Mucosa of stomach (tissue), 1 donor: ENCODE results near the gene KCNC3.

Experiments
- H3K27me3 ChIP-seq: one replicate; pipeline ENCODE4 v1.7.0; 2013; ENCODE audit warnings: mild to moderate bottlenecking, low read length; ENCODE audit not compliant: control insufficient read depth, insufficient read depth
- H3K36me3 ChIP-seq: one replicate; pipeline ENCODE4 v1.7.0; 2013; ENCODE audit warnings: low read length; ENCODE audit not compliant: control insufficient read depth, insufficient read depth
- H3K4me1 ChIP-seq: one replicate; pipeline ENCODE4 v1.7.0; 2013; ENCODE audit warnings: mild to moderate bottlenecking, low read length; ENCODE audit not compliant: control insufficient read depth, insufficient read depth
- H3K4me3 ChIP-seq: one replicate; pipeline ENCODE4 v1.7.0; 2013; ENCODE audit warnings: low read length
- H3K9ac ChIP-seq: one replicate; pipeline ENCODE4 v1.7.0; 2013; ENCODE audit warnings: mild to moderate bottlenecking, low read length, moderate library complexity
- H3K9me3 ChIP-seq: one replicate; pipeline ENCODE4 v1.7.0; 2013; ENCODE audit warnings: mild to moderate bottlenecking, low read length, moderate library complexity; ENCODE audit not compliant: control insufficient read depth
- donor health status: Pancreatic carcinoma.

Gene KCNC3

DNA sequence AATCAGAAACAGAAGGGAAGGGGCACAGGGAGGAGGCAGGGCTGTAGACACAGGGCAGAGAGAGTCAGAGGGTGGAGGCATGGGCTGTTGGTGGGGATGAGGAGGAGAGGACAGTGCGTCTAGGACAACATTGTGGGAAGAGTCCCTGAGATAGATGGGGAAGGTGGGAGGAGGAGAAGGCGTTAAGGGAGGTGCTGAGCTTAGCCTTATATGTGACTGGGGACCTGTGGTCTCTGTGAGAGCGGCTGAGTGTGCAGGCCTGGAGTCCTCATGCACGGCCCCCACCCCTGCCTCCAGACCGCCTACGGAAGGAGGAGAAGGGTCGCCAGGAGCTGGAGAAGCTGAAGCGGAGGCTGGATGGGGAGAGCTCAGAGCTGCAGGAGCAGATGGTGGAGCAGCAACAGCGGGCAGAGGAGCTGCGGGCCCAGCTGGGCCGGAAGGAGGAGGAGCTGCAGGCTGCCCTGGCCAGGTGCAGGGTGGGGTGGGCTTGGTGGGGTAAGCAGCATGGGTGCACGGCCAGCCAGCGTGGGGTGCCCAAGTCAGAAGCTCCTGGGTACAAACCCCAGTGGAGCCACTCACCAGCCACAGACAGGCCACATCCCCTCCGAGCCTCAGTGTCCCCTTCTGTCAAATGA lies 56.8 kb downstream of the KCNC3 start:
- no peak overlapping the region for H3K4me3 ChIP-seq
- no peak overlapping the region for H3K9ac ChIP-seq
- H3K9me3 ChIP-seq = no peaks in the 10 kb centered on the region
- no peaks in the 10 kb centered on the region for H3K4me1 ChIP-seq
- H3K27me3 ChIP-seq = no peaks in the 10 kb centered on the region
- H3K36me3 ChIP-seq = peaks cover 27% of the 10 kb centered on the region

DNA sequence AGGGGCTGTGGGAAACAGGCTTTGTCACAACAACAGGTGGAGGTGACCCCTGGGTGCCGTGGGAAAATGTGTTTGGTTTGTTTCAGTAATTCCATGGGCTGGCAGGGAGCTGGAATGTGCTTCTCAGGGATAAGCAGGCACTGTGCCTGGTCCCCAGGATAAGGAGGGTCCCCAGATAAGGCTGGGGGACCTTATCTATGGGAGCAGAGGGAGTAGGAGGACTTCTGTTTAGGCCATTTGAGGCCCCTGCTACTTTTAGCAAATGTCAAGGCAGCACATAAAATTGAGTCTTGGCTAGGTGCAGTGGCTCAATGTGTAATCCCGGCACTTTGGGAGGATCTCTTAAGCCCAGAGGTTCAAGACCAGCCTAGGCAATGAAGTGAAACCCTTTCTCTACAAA lies 59.5 kb downstream of the KCNC3 start:
- H3K36me3 ChIP-seq = peaks cover 23% of the 10 kb centered on the region
- no peak overlapping the region for H3K9ac ChIP-seq
- H3K4me1 ChIP-seq = no peaks in the 10 kb centered on the region
- H3K4me3 ChIP-seq = no peak overlapping the region
- H3K27me3 ChIP-seq = no peaks in the 10 kb centered on the region
- H3K9me3 ChIP-seq = no peaks in the 10 kb centered on the region

DNA sequence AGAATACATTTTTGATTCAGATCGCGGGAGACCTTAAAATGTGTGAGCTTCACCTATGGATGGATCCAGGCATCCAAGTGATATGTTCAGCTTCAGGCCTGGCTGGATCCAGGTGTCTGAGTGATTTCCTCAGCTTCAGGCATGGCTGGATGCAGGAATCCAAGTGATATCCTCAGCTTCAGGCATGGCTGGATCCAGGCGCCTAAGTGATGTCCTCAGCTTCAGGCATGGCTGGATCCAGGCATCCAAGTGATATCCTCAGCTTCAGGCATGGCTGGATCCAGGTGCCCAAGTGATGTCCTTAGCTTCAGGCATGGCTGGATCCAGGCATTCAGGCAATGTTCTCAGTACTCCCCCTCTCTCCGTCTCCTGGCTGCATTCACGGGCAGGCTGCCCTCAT lies 60.7 kb downstream of the KCNC3 start:
- Histone ChIP-seq H3K9me3 (no peaks in the 10 kb centered on the region), H3K9ac (no peak overlapping the region), H3K4me1 (no peaks in the 10 kb centered on the region), H3K36me3 (peaks cover 23% of the 10 kb centered on the region), H3K4me3 (no peak overlapping the region), H3K27me3 (no peaks in the 10 kb centered on the region)

DNA sequence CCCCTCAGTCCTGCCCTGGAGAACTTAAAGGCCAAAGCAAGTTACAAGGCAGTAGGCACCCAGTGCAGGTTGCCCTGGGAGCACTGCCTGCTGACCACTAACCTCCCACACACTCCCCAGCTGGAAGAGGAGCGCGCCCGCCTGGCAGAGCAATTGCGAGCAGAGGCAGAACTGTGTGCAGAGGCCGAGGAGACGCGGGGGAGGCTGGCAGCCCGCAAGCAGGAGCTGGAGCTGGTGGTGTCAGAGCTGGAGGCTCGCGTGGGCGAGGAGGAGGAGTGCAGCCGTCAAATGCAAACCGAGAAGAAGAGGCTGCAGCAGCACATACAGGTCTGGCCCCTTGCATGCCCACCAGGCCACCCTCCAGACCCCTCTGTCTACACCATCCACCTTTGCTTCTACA lies 61.1 kb downstream of the KCNC3 start:
- no peaks in the 10 kb centered on the region for H3K9me3 ChIP-seq
- H3K27me3 ChIP-seq = no peaks in the 10 kb centered on the region
- no peak overlapping the region for H3K4me3 ChIP-seq
- H3K36me3 ChIP-seq = peaks cover 23% of the 10 kb centered on the region
- H3K9ac ChIP-seq = no peak overlapping the region
- no peaks in the 10 kb centered on the region for H3K4me1 ChIP-seq

DNA sequence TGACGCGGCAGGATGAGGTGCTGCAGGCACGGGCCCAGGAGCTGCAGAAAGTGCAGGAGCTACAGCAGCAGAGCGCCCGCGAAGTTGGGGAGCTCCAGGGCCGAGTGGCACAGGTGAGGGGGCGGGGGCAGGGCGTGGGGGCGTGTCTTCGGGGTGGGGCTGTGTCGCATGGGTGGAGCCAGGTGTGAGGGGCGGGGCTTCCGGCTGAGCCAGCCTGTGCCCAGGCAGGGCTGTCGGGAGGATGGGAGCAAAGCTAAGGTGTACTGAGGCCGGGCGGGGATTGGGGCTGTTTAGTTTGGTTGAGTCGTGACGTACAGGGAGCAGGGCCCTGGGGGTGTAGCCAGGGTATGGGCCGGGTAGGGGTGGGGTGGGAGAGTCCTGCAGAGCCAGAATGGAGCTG lies 62.3 kb downstream of the KCNC3 start:
- Histone ChIP-seq H3K9me3 (no peaks in the 10 kb centered on the region), H3K4me1 (no peaks in the 10 kb centered on the region), H3K4me3 (no peak overlapping the region), H3K36me3 (peaks cover 17% of the 10 kb centered on the region), H3K9ac (no peak overlapping the region), H3K27me3 (no peaks in the 10 kb centered on the region)

DNA sequence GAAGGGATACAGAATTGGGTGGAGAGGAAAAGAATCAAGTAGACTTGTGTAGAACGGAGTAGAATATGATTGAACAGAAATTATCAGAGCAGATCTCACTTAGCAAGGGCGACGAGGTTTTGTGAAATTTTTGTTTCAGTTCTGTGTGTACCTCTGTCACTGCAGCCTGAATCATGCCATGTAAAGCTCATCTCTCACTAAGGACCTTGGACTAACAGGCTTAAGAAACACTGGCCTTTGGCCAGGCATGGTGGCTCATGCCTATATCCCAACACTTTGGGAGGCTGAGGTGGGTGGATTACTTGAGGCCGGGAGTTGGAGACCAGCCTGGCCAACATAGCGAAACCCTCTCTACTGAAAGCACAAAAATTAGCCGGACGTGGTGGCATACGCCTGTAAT lies 63.1 kb downstream of the KCNC3 start:
- Histone ChIP-seq H3K36me3 (peaks cover 14% of the 10 kb centered on the region), H3K4me3 (no peak overlapping the region), H3K9ac (no peak overlapping the region), H3K4me1 (no peaks in the 10 kb centered on the region), H3K9me3 (no peaks in the 10 kb centered on the region), H3K27me3 (no peaks in the 10 kb centered on the region)

DNA sequence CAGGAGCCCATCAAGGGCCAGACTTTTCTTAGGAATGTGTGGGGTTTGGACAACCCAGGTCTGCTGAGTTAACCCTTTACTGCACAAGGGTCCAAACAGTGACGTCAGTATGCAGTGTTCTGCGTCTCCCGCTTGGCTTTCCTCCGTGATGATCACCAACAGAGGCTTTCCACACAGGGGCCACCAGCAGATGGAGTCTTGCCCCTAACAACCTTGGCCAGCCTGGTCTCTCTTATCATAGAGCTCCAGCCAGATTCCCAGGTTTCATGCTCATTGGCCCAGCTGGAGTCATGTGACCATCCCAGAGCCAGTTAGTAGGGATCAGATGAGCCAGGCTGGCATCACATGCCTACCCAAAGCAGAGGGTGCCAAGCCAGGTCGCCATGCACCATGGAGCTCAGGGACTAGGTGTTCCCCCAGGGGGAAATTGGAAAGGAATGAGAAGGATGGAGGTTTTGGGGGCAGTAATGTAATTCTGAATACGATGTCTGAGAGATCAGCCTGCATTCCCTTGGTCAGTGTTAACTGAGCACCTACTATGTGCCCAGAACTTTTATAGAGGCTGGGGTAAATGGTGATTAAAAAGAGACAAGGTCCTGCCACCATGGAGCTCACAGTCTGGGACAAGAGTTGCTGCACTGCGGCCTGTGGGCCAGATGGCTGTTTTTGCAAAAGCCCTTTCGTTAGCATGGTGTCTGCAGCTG lies 64.5 kb downstream of the KCNC3 start:
- H3K4me1 ChIP-seq = no peaks in the 10 kb centered on the region
- H3K36me3 ChIP-seq = peaks cover 11% of the 10 kb centered on the region
- H3K4me3 ChIP-seq = no peak overlapping the region
- H3K9ac ChIP-seq = no peak overlapping the region
- no peaks in the 10 kb centered on the region for H3K9me3 ChIP-seq
- no peaks in the 10 kb centered on the region for H3K27me3 ChIP-seq

DNA sequence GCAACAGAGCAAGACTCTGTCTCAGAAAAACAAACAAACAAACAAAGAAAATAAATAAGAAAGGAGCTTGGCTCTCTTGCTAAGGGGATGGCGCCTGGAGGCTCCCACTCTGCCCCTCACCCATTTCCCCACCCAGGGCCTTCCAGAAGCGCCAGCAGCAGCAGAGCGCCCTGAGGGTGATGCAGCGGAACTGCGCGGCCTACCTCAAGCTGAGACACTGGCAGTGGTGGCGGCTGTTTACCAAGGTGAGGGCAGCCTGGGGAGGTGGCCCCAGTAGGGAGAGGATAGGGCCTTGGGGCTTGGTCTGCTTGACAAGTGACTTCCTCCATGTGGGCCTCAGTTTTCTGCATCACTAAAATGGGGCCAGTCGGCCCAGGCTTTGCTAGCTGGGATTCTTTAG lies 66.0 kb downstream of the KCNC3 start:
- Histone ChIP-seq H3K36me3 (peaks cover 11% of the 10 kb centered on the region), H3K27me3 (no peaks in the 10 kb centered on the region), H3K9ac (no peak overlapping the region), H3K4me1 (no peaks in the 10 kb centered on the region), H3K4me3 (no peak overlapping the region), H3K9me3 (no peaks in the 10 kb centered on the region)
